ENCODE measurements around the gene MBD3L3.
"Not testable (repeated sequence)": the region's sequence is repeated elsewhere in the genome, so short reads cannot be mapped to it uniquely, and the experiment has no call there.

MBD3L3 gene

DNA sequence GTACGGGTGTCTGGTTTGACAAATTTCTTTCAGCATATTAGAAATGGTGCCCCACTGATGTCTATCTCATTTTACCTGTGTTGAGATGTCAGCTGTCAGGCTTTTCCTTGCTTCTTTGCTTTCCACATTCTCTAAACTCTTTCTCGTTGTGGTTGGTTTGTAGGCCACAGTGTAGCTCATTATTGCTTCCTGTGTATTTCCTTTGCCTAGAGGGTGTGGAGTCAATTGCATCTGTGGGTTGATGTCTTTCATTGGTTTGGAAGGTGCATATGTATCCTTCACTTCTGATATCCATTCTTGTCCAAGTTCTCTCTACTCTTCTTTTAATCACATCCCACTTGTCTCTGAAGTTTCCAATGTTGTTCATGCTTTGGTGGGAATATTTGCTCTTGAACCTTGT, 16.9 kb downstream of the MBD3L3 start:
- not testable (repeated sequence) for H3K9me3 ChIP-seq; H3K4me3 ChIP-seq (ENCODE audit: low read depth, low read length); H3K27me3 ChIP-seq; H3K4me1 ChIP-seq; DNase-seq; H3K36me3 ChIP-seq

GRCh38 chr19:7040079-7040478, 18.4 kb downstream of the MBD3L3 start, which contains the start of gene MBD3L4:
TSS of gene MBD3L4 (minus strand) at chr19:7040179. CDS start at chr19:7040144, 35 bp downstream.
- not testable (repeated sequence) for H3K9me3 ChIP-seq; H3K4me1 ChIP-seq; H3K36me3 ChIP-seq; H3K27me3 ChIP-seq; DNase-seq; H3K4me3 ChIP-seq (ENCODE audit: low read depth, low read length)

DNA sequence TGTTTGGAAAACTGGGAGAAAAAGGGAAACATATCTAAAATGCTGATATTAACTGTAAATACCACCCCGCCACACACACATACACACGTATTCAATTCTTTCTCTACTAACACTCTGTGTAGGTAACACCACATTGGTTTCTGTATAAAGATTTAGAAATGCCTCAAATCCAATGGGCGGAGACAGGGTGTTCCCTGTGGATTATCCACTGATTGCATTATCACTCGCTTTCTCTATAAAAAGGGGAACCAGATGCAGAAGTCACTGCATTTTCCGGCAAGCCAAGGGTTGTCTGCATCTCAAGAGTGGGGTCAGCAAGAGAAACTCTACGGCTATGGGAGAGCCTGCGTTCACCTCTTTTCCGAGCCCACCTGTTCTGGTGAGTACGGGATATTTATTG, 28.2 kb downstream of the MBD3L3 start, which contains the start of gene MBD3L5:
MBD3L5 (plus strand) TSS at position 301 of the 400 bp plus-strand sequence; CDS start at position 335, 34 bp downstream.
- not testable (repeated sequence) for H3K36me3 ChIP-seq, DNase-seq

DNA sequence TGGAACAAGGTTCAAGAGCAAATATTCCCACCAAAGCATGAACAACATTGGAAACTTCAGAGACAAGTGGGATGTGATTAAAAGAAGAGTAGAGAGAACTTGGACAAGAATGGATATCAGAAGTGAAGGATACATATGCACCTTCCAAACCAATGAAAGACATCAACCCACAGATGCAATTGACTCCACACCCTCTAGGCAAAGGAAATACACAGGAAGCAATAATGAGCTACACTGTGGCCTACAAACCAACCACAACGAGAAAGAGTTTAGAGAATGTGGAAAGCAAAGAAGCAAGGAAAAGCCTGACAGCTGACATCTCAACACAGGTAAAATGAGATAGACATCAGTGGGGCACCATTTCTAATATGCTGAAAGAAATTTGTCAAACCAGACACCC, 29.7 kb downstream of the MBD3L3 start:
- H3K9me3 ChIP-seq; H3K36me3 ChIP-seq; H3K27me3 ChIP-seq; DNase-seq; H3K4me1 ChIP-seq; H3K4me3 ChIP-seq (ENCODE audit: low read depth, low read length): not testable (repeated sequence)

More for the DNA sequence above, 28.2 kb downstream of the MBD3L3 start, which contains the start of gene MBD3L5:
- not testable (repeated sequence) for H3K4me1 ChIP-seq; H3K4me3 ChIP-seq (ENCODE audit: low read depth, low read length); H3K27me3 ChIP-seq; H3K9me3 ChIP-seq

- not testable (repeated sequence) for H3K4me1 ChIP-seq; H3K36me3 ChIP-seq; H3K27me3 ChIP-seq; H3K4me3 ChIP-seq (ENCODE audit: low read depth, low read length); DNase-seq; H3K9me3 ChIP-seq
These were observed 37.1 kb downstream of the MBD3L3 start, which contains the start of gene MBD3L2B for GRCh38 chr19:7021331-7021730. TSS of gene MBD3L2B (minus strand) at chr19:7021431. CDS start at chr19:7021397, 34 bp downstream.

- DNase-seq, result no peak
- peaks cover 8% of the 10 kb centered on the region; the same call in 1 of the 2 replicates for H3K27me3 ChIP-seq
- no peak overlapping the region for H3K4me3 ChIP-seq (ENCODE audit: low read depth, low read length)
- no peaks in the 10 kb centered on the region for H3K9me3 ChIP-seq
- no peaks in the 10 kb centered on the region for H3K36me3 ChIP-seq
- no peaks in the 10 kb centered on the region for H3K4me1 ChIP-seq
- TF ChIP-seq CTCF (IDR thresholded peaks at IDR 0.05; ENCODE audit: low read depth, low read length), result no peak
These were observed 39.6 kb downstream of the MBD3L3 start for GRCh38 chr19:7018828-7019227.

DNA sequence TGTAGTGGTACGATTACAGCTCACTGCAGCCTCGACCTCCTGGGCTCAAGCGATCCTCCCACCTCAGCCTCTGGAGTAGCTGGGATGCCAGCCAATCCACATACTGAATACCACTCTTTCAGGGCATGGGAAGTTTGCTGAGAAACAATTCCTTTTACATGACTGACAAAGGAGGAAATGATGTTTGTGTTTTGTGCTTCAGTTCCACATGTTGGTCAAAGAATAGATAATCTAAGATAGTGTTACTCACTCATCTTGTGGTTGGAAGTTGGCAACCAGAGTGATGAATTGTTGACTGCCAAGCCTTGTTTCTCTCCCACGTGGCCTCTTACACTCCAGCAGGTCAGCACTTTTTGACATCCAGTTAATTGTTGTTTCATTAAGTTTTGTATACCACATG, 44.8 kb downstream of the MBD3L3 start:
- Histone ChIP-seq H3K27me3 (peaks cover 4% of the 10 kb centered on the region; the same call in 1 of the 2 replicates), H3K4me1 (no peaks in the 10 kb centered on the region), H3K9me3 (no peaks in the 10 kb centered on the region), H3K4me3 (ENCODE audit: low read depth, low read length) (no peak overlapping the region), H3K36me3 (no peaks in the 10 kb centered on the region)
- TF ChIP-seq CTCF (IDR thresholded peaks at IDR 0.05; ENCODE audit: low read depth, low read length), result no peak
- DNase-seq, result no peak

DNA sequence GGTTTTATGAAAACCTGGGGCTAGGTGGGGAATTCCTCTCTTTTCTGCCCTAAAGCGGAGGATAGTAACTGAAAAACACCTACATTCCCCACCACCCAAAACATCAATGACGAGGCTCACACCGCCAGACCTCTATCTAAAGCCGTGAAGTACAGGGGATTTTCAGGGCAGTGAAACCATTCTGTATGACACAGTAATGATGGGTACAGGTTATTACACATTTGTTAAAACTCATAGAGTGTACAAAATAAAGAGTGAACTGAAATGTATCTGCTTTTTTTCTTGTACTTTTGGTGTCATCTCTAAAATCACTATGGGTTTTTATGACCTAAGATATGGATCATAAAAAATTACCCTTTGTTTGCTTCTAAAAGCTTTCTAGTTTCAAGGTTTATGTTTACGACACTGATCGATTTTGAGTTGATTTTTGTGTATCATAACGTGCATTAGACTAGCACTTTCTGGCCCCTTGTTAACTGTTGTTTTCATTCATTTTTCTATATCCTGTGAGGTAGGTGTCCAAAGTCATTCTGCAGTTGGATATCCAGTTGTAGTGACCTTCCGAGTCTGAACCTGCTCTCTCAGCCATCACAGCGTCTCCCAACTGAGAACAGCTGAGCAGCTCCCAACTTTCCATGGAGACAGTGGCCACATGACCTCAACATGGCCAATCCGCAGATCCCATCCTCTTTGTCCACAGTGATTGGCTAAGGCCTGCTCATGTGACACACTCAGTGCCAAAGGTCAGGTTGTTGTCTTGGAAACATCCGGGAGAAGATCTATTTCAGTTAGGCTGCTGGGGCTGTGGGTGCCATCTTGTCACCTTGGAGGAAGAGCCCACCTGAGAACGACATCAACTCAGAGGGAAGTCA, 47.5 kb downstream of the MBD3L3 start:
- no peak for TF ChIP-seq CTCF (IDR thresholded peaks at IDR 0.05; ENCODE audit: low read depth, low read length)
- H3K9me3 ChIP-seq, result no peaks in the 10 kb centered on the region
- peak; percentile 15 for DNase-seq

More for the DNA sequence above, 47.5 kb downstream of the MBD3L3 start:
- no peaks in the 10 kb centered on the region for H3K4me1 ChIP-seq
- no peaks in the 10 kb centered on the region for H3K36me3 ChIP-seq
- no peaks in the 10 kb centered on the region for H3K27me3 ChIP-seq
- no peak overlapping the region for H3K4me3 ChIP-seq (ENCODE audit: low read depth, low read length)
